ENCODE measurements around the gene PARP12.

The PARP12 gene

GRCh38 chr7:140054751-140055150 is 8.0 kb downstream of the PARP12 start:
- TF ChIP-seq ZBTB7A (IDR thresholded peaks at IDR 0.05; ENCODE audit: low read depth) (no peak), USF1 (IDR thresholded peaks at IDR 0.05) (no peak), EGR1 (IDR thresholded peaks at IDR 0.05) (no peak), TAF1 (IDR thresholded peaks at IDR 0.05; ENCODE audit: low read depth) (no peak), MAX (IDR thresholded peaks at IDR 0.05) (no peak), CREB1 (IDR thresholded peaks at IDR 0.05; ENCODE audit: low read depth) (no peak), FOXM1 (IDR thresholded peaks at IDR 0.05; ENCODE audit: borderline replicate concordance, low read depth) (no peak)

GRCh38 chr7:140053812-140054539 is 8.8 kb downstream of the PARP12 start:
- no peak for TF ChIP-seq EGR1 (IDR thresholded peaks at IDR 0.05)
- TF ChIP-seq CEBPB (IDR thresholded peaks at IDR 0.05): no peak
- no peak for TF ChIP-seq EP300 (IDR thresholded peaks at IDR 0.05; ENCODE audit: borderline replicate concordance)
- TF ChIP-seq USF1 (IDR thresholded peaks at IDR 0.05): no peak

GRCh38 chr7:140051820-140052219 is 10.9 kb downstream of the PARP12 start:
- no peak for TF ChIP-seq YY1 (IDR thresholded peaks at IDR 0.05; ENCODE audit: low read depth)
- TF ChIP-seq TCF12 (IDR thresholded peaks at IDR 0.05; ENCODE audit: low read depth): no peak
- no peak for TF ChIP-seq RAD21 (IDR thresholded peaks at IDR 0.05; ENCODE audit: low read depth)
- TF ChIP-seq FOXM1 (IDR thresholded peaks at IDR 0.05; ENCODE audit: borderline replicate concordance, low read depth): no peak
- no peak for TF ChIP-seq TEAD4 (IDR thresholded peaks at IDR 0.05)
- no peak for TF ChIP-seq REST (IDR thresholded peaks at IDR 0.05; ENCODE audit: low read depth)
- TF ChIP-seq CREB1 (IDR thresholded peaks at IDR 0.05; ENCODE audit: low read depth): no peak
- TF ChIP-seq TAF1 (IDR thresholded peaks at IDR 0.05; ENCODE audit: low read depth): no peak
- TF ChIP-seq USF1 (IDR thresholded peaks at IDR 0.05): no peak
- TF ChIP-seq MAX (IDR thresholded peaks at IDR 0.05): no peak
- no peak for TF ChIP-seq ZBTB7A (IDR thresholded peaks at IDR 0.05; ENCODE audit: low read depth)
- TF ChIP-seq NFIC (IDR thresholded peaks at IDR 0.05): no peak
- no peak for TF ChIP-seq EGR1 (IDR thresholded peaks at IDR 0.05)

GRCh38 chr7:140050100-140050499 is 12.7 kb downstream of the PARP12 start:
- TF ChIP-seq EGR1 (IDR thresholded peaks at IDR 0.05): no peak
- TF ChIP-seq FOXM1 (IDR thresholded peaks at IDR 0.05; ENCODE audit: borderline replicate concordance, low read depth): no peak
- no peak for TF ChIP-seq ZBTB7A (IDR thresholded peaks at IDR 0.05; ENCODE audit: low read depth)
- no peak for TF ChIP-seq USF1 (IDR thresholded peaks at IDR 0.05)
- TF ChIP-seq TAF1 (IDR thresholded peaks at IDR 0.05; ENCODE audit: low read depth): no peak
- TF ChIP-seq YY1 (IDR thresholded peaks at IDR 0.05; ENCODE audit: low read depth): no peak
- TF ChIP-seq CREB1 (IDR thresholded peaks at IDR 0.05; ENCODE audit: low read depth): no peak
- no peak for TF ChIP-seq REST (IDR thresholded peaks at IDR 0.05; ENCODE audit: low read depth)
- TF ChIP-seq TCF12 (IDR thresholded peaks at IDR 0.05; ENCODE audit: low read depth): no peak
- TF ChIP-seq TEAD4 (IDR thresholded peaks at IDR 0.05): no peak
- TF ChIP-seq NFIC (IDR thresholded peaks at IDR 0.05): no peak
- TF ChIP-seq CEBPB (IDR thresholded peaks at IDR 0.05): no peak
- no peak for TF ChIP-seq RAD21 (IDR thresholded peaks at IDR 0.05; ENCODE audit: low read depth)
- no peak for TF ChIP-seq MAX (IDR thresholded peaks at IDR 0.05)
- no peak for TF ChIP-seq EP300 (IDR thresholded peaks at IDR 0.05; ENCODE audit: borderline replicate concordance)
